GM18511 (cell line): ENCODE results near the gene SLC39A12.
A peak's percentile ranks its signal among the peaks of the same experiment; 100 is the strongest.
"Not testable (repeated sequence)": the region's sequence is repeated elsewhere in the genome, so short reads cannot be mapped to it uniquely, and the experiment has no call there.

Experiments
- ATAC-seq: cut with Tn5 transposase; IDR thresholded peaks from one replicate; pipeline ENCODE4 v1.9.1; 2021; ENCODE audit warnings: mild to moderate bottlenecking, moderate library complexity; ENCODE audit not compliant: unreplicated experiment

The SLC39A12 gene

GRCh38 chr10:17951868-17952371 is at the start of gene SLC39A12:
Gene SLC39A12 (plus strand): TSS chr10:17951918. CDS start chr10:17953277, 1,359 bp downstream.
- no peak for ATAC-seq

GRCh38 chr10:17904564-17904963 is 47.2 kb upstream of the SLC39A12 start:
- no peak for ATAC-seq

GRCh38 chr10:17905491-17905890 is 46.2 kb upstream of the SLC39A12 start:
- ATAC-seq: no peak

- no peak for ATAC-seq
Measured at GRCh38 chr10:17906002-17906401, 45.7 kb upstream of the SLC39A12 start.

- no peak for ATAC-seq
Measured at GRCh38 chr10:17907641-17908040, 44.1 kb upstream of the SLC39A12 start.

- ATAC-seq: peak; percentile 72
Measured at GRCh38 chr10:17910125-17910789, 41.5 kb upstream of the SLC39A12 start.

GRCh38 chr10:17912754-17913153 is 39.0 kb upstream of the SLC39A12 start:
- ATAC-seq: no peak

GRCh38 chr10:17913604-17914003 is 38.1 kb upstream of the SLC39A12 start:
- no peak for ATAC-seq

- ATAC-seq: no peak
Measured at GRCh38 chr10:17914169-17915045, 37.3 kb upstream of the SLC39A12 start.

- no peak for ATAC-seq
Measured at GRCh38 chr10:17915181-17915580, 36.5 kb upstream of the SLC39A12 start.

- ATAC-seq: no peak
Measured at GRCh38 chr10:17918187-17918903, 33.4 kb upstream of the SLC39A12 start.

GRCh38 chr10:17921378-17921777 is 30.3 kb upstream of the SLC39A12 start:
- no peak for ATAC-seq

- no peak for ATAC-seq
Measured at GRCh38 chr10:17923728-17924127, 28.0 kb upstream of the SLC39A12 start.

GRCh38 chr10:17943033-17943745 is 8.5 kb upstream of the SLC39A12 start:
- no peak for ATAC-seq

GRCh38 chr10:17950269-17950668 is 1.4 kb upstream of the SLC39A12 start:
- not testable (repeated sequence) for ATAC-seq

GRCh38 chr10:17950726-17951125 is 992 bp upstream of the SLC39A12 start:
- ATAC-seq: no peak

GRCh38 chr10:17954372-17954771 is 2.7 kb downstream of the SLC39A12 start:
- ATAC-seq: not testable (repeated sequence)

GRCh38 chr10:17954861-17955260 is 3.1 kb downstream of the SLC39A12 start:
- no peak for ATAC-seq

GRCh38 chr10:17958049-17958448 is 6.3 kb downstream of the SLC39A12 start:
- no peak for ATAC-seq

- ATAC-seq: no peak
Measured at GRCh38 chr10:17959870-17960269, 8.2 kb downstream of the SLC39A12 start.
